Gastrocnemius medialis (tissue), 4 donors: ENCODE results near the gene ZNF277.

Experiments used
- POLR2A ChIP-seq, 2 donors: fragments of 450-650 bp; IDR thresholded peaks; one replicate each; pipeline ENCODE4 v1.6.1; 2017; ENCODE audit warnings: antibody characterized with exemption in 2 of 2, mild to moderate bottlenecking in 2 of 2, moderate library complexity in 2 of 2
- TF ChIP-seq, protein P1 (sequence below), 5 experiments: fragments of 450-650 bp in 3 of 5; fragments of 200-600 bp in 2 of 5; sonication (generic) in 2 of 5; IDR thresholded peaks in 4 of 5; conservative IDR thresholded peaks in 1 of 5; 1 replicate in 4 of 5; 2 replicates in 1 of 5; pipeline ENCODE4 v1.5.1; 2016 to 2019; ENCODE audit warnings: antibody characterized with exemption in 5 of 5, mild to moderate bottlenecking in 3 of 5, moderate library complexity in 3 of 5

DNA sequence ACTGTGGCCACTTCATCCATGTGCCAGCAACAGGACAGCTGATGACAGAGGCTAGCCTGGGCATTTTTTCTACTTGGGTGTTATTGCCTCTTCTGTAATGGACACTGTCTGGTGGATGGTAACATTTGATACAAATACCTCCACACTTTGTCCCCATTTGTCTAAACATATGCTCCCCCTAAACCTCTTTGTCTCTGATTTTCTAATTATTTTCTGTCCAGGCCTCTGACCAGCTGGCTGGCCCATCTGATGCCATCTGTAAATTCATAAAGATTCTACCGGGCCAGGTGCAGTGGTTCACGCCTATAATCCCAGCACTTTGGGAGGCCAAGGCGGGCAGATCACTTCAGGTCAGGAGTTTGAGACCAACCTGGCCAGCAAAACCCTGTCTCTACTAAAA, 159.1 kb downstream of the ZNF277 start:
- TF ChIP-seq, protein P1, sequence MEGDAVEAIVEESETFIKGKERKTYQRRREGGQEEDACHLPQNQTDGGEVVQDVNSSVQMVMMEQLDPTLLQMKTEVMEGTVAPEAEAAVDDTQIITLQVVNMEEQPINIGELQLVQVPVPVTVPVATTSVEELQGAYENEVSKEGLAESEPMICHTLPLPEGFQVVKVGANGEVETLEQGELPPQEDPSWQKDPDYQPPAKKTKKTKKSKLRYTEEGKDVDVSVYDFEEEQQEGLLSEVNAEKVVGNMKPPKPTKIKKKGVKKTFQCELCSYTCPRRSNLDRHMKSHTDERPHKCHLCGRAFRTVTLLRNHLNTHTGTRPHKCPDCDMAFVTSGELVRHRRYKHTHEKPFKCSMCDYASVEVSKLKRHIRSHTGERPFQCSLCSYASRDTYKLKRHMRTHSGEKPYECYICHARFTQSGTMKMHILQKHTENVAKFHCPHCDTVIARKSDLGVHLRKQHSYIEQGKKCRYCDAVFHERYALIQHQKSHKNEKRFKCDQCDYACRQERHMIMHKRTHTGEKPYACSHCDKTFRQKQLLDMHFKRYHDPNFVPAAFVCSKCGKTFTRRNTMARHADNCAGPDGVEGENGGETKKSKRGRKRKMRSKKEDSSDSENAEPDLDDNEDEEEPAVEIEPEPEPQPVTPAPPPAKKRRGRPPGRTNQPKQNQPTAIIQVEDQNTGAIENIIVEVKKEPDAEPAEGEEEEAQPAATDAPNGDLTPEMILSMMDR (IDR thresholded peaks at IDR 0.05 in 4 of 5, conservative IDR thresholded peaks at IDR 0.05 in 1 of 5), result no peak
- TF ChIP-seq POLR2A (IDR thresholded peaks at IDR 0.05), result no peak
